Measurements from ENCODE around the gene SAT2. TPM values are rescaled to one million over a fixed set of nuclear protein-coding genes. Genes with fewer than 3 reads are reported as not detected.
A peak's percentile ranks its signal among the peaks of the same experiment; 100 is the strongest.

SAT2 gene
- total RNA-seq (74.7 TPM), polyA plus RNA-seq (ENCODE audit: insufficient read depth, low read depth, low replicate concordance) (430 TPM)
- long read RNA-seq, donor 1, transcript SAT2-202 (6 exons, 974 nt), result major isoform, 24 of 51 reads
- long read RNA-seq, donor 1, transcript SAT2-214 (1 exons, 1,563 nt), result minor isoform, 7 of 51 reads
- long read RNA-seq, donor 1, transcript SAT2-201 (6 exons, 946 nt), result minor isoform, 10 of 51 reads
- long read RNA-seq, donor 1, partial matches to known transcripts, result 0 of 51 reads
- long read RNA-seq, donor 1, other reads (novel, unspliced or antisense), result 0 of 51 reads
- long read RNA-seq, donor 2, transcript SAT2-201 (6 exons, 946 nt), result minor isoform, 12 of 81 reads
- long read RNA-seq, donor 2, transcript SAT2-213 (5 exons, 582 nt), result minor isoform, 19 of 81 reads
- long read RNA-seq, donor 2, transcript SAT2-202 (6 exons, 974 nt), result major isoform, 22 of 81 reads
- long read RNA-seq, donor 2, transcript SAT2-214 (1 exons, 1,563 nt), result minor isoform, 13 of 81 reads
- long read RNA-seq, donor 2, partial matches to known transcripts, result 0 of 81 reads
- long read RNA-seq, donor 2, other reads (novel, unspliced or antisense), result 0 of 81 reads
- long read RNA-seq, donor 3, transcript SAT2-202 (6 exons, 974 nt), result major isoform, 33 of 83 reads
- long read RNA-seq, donor 3, transcript SAT2-201 (6 exons, 946 nt), result minor isoform, 15 of 83 reads
- long read RNA-seq, donor 3, transcript SAT2-204 (2 exons, 765 nt), result minor isoform, 7 of 83 reads
- long read RNA-seq, donor 3, transcript SAT2-214 (1 exons, 1,563 nt), result minor isoform, 18 of 83 reads
- long read RNA-seq, donor 3, partial matches to known transcripts, result 0 of 83 reads
- long read RNA-seq, donor 3, other reads (novel, unspliced or antisense), result 0 of 83 reads
- long read RNA-seq, donor 4, transcript SAT2-202 (6 exons, 974 nt), result major isoform, 12 of 47 reads
- long read RNA-seq, donor 4, transcript SAT2-214 (1 exons, 1,563 nt), result minor isoform, 9 of 47 reads
- long read RNA-seq, donor 4, transcript SAT2-213 (5 exons, 582 nt), result minor isoform, 8 of 47 reads
- long read RNA-seq, donor 4, transcript SAT2-201 (6 exons, 946 nt), result minor isoform, 11 of 47 reads
- long read RNA-seq, donor 4, partial matches to known transcripts, result 0 of 47 reads
- long read RNA-seq, donor 4, other reads (novel, unspliced or antisense), result 0 of 47 reads
- long read RNA-seq, donor 5, partial matches to known transcripts, result 0 of 4 reads
- long read RNA-seq, donor 5, other reads (novel, unspliced or antisense), result 0 of 4 reads
- long read RNA-seq, donor 6, transcript SAT2-214 (1 exons, 1,563 nt), result minor isoform, 5 of 32 reads
- long read RNA-seq, donor 6, transcript SAT2-201 (6 exons, 946 nt), result minor isoform, 10 of 32 reads
- long read RNA-seq, donor 6, transcript SAT2-202 (6 exons, 974 nt), result major isoform, 11 of 32 reads
- long read RNA-seq, donor 6, partial matches to known transcripts, result 0 of 32 reads
- long read RNA-seq, donor 6, other reads (novel, unspliced or antisense), result 0 of 32 reads
- long read RNA-seq, donor 7, transcript SAT2-214 (1 exons, 1,563 nt), result major isoform, 6 of 26 reads
- long read RNA-seq, donor 7, partial matches to known transcripts, result 1 of 26 reads
- long read RNA-seq, donor 7, other reads (novel, unspliced or antisense), result 1 of 26 reads
- long read RNA-seq, donor 8, transcript SAT2-214 (1 exons, 1,563 nt), result minor isoform, 12 of 57 reads
- long read RNA-seq, donor 8, transcript SAT2-208 (5 exons, 640 nt), result minor isoform, 8 of 57 reads
- long read RNA-seq, donor 8, transcript SAT2-202 (6 exons, 974 nt), result major isoform, 16 of 57 reads
- long read RNA-seq, donor 8, transcript SAT2-213 (5 exons, 582 nt), result minor isoform, 10 of 57 reads
- long read RNA-seq, donor 8, partial matches to known transcripts, result 0 of 57 reads
- long read RNA-seq, donor 8, other reads (novel, unspliced or antisense), result 0 of 57 reads
- long read RNA-seq, donor 9, transcript SAT2-201 (6 exons, 946 nt), result minor isoform, 11 of 31 reads
- long read RNA-seq, donor 9, transcript SAT2-214 (1 exons, 1,563 nt), result minor isoform, 6 of 31 reads
- long read RNA-seq, donor 9, transcript SAT2-202 (6 exons, 974 nt), result major isoform, 12 of 31 reads
- long read RNA-seq, donor 9, partial matches to known transcripts, result 0 of 31 reads
- long read RNA-seq, donor 9, other reads (novel, unspliced or antisense), result 0 of 31 reads
- long read RNA-seq, donor 10, transcript SAT2-202 (6 exons, 974 nt), result major isoform, 19 of 57 reads
- long read RNA-seq, donor 10, transcript SAT2-214 (1 exons, 1,563 nt), result minor isoform, 9 of 57 reads
- long read RNA-seq, donor 10, transcript SAT2-201 (6 exons, 946 nt), result minor isoform, 12 of 57 reads
- long read RNA-seq, donor 10, partial matches to known transcripts, result 0 of 57 reads
- long read RNA-seq, donor 10, other reads (novel, unspliced or antisense), result 0 of 57 reads

- Histone ChIP-seq H3K27me3 (ENCODE audit: control insufficient read depth, insufficient read depth, low read length) (no peaks in the 10 kb centered on the region), H3K4me1 (ENCODE audit: control insufficient read depth in 2 of 3, insufficient read depth in 2 of 3, low read depth in 1 of 3, low read length in 3 of 3) (peaks cover 0 to 6% (median 3%) of the 10 kb centered on the region in 3 donors), H3K9ac (ENCODE audit: low read length in 3 of 3) (peak within 1 kb of the TSS; percentile 63 to 99 (median 82)), H3K27ac (ENCODE audit: low read depth in 2 of 2, low read length in 2 of 2) (peak within 1 kb of the TSS; percentile 92 to 97), H3K9me3 (ENCODE audit: control insufficient read depth in 2 of 3, insufficient read depth in 1 of 3, low read length in 3 of 3) (no peaks in the 10 kb centered on the region), H3K36me3 (ENCODE audit: control insufficient read depth in 2 of 3, insufficient read depth in 3 of 3, low read length in 3 of 3) (no peaks in the 10 kb centered on the region), H3K4me3 (ENCODE audit: low read length in 3 of 3) (peak within 1 kb of the TSS; percentile 84 to 96 (median 93))
- TF ChIP-seq CTCF (IDR thresholded peaks at IDR 0.05; ENCODE audit: borderline replicate concordance, extremely low read depth, insufficient read depth), result no peak
- intact Hi-C loops (cut with DNase I), result no loop called here
- peak; percentile 97 to 98 (median 97) for DNase-seq
- FAIRE-seq, result no peak
Measured at GRCh38 chr17:7627250-7628121, at the start of gene SAT2. SAT2 (minus strand) TSS chr17:7627821; CDS start chr17:7627635, 186 bp downstream.

- H3K27me3 ChIP-seq (ENCODE audit: control insufficient read depth, insufficient read depth, low read length), result no peaks in the 10 kb centered on the region
- intact Hi-C loops (cut with DNase I), result no loop called here
- no peak for DNase-seq
- H3K4me3 ChIP-seq (ENCODE audit: low read length in 3 of 3), result no peak overlapping the region
- H3K9me3 ChIP-seq (ENCODE audit: control insufficient read depth in 2 of 3, insufficient read depth in 1 of 3, low read length in 3 of 3), result peaks cover 1 to 8% (median 3%) of the 10 kb centered on the region in 3 donors
- no peak overlapping the region for H3K27ac ChIP-seq (ENCODE audit: low read depth in 2 of 2, low read length in 2 of 2)
- H3K9ac ChIP-seq (ENCODE audit: low read length in 3 of 3), result no peak overlapping the region
- TF ChIP-seq CTCF (IDR thresholded peaks at IDR 0.05; ENCODE audit: borderline replicate concordance, extremely low read depth, insufficient read depth), result no peak
- no peak for FAIRE-seq
- H3K4me1 ChIP-seq (ENCODE audit: control insufficient read depth in 2 of 3, insufficient read depth in 2 of 3, low read depth in 1 of 3, low read length in 3 of 3), result no peaks in the 10 kb centered on the region
- H3K36me3 ChIP-seq (ENCODE audit: control insufficient read depth in 2 of 3, insufficient read depth in 3 of 3, low read length in 3 of 3), result peaks cover 6 to 21% (median 12%) of the 10 kb centered on the region in 3 donors
Measured at GRCh38 chr17:7676533-7676932, 48.9 kb upstream of the SAT2 start.
